Astrocyte of the spinal cord (primary cell): ENCODE data around the gene PADI3.

Experiments
- DNase-seq: peaks from one replicate; pipeline ENCODE4 v3.0.0; 2011; ENCODE audit warnings: low read depth, low spot score
- H3K4me3 ChIP-seq: 2 replicates; pipeline ENCODE4 v1.5.1; 2011; ENCODE audit warnings: low read depth, mild to moderate bottlenecking, low read length, moderate library complexity
- CTCF ChIP-seq: IDR thresholded peaks from 2 replicates; pipeline ENCODE4 v1.5.1; 2012; ENCODE audit warnings: low read depth, mild to moderate bottlenecking, low read length, inconsistent platforms
- in situ Hi-C: cut with HindIII; loops from 2 replicates; pipeline ENCODE4 v1.10.0; 2017; ENCODE audit warnings: low sequenced_read_pairs

The PADI3 gene

GRCh38 chr1:17214876-17215544 is 33.9 kb upstream of the PADI3 start:
- H3K4me3 ChIP-seq: no peak overlapping the region
- in situ Hi-C loops: no loop called here
- TF ChIP-seq CTCF: no peak
- no peak for DNase-seq

GRCh38 chr1:17215545-17215890 is 33.4 kb upstream of the PADI3 start:
- DNase-seq: peak; percentile 39
- TF ChIP-seq CTCF: no peak
- H3K4me3 ChIP-seq: no peak overlapping the region
- in situ Hi-C loops: no loop called here

- H3K4me3 ChIP-seq: no peak overlapping the region
- DNase-seq: no peak
- in situ Hi-C loops: no loop called here
- no peak for TF ChIP-seq CTCF
Observed at GRCh38 chr1:17216078-17216477, 32.8 kb upstream of the PADI3 start.

- TF ChIP-seq CTCF: no peak
- DNase-seq: no peak
- in situ Hi-C loops: no loop called here
- H3K4me3 ChIP-seq: no peak overlapping the region
Observed at GRCh38 chr1:17217607-17218006, 31.3 kb upstream of the PADI3 start.

GRCh38 chr1:17218939-17219338 is 30.0 kb upstream of the PADI3 start:
- TF ChIP-seq CTCF: no peak
- in situ Hi-C loops: no loop called here
- DNase-seq: no peak
- H3K4me3 ChIP-seq: no peak overlapping the region

GRCh38 chr1:17220287-17220686 is 28.6 kb upstream of the PADI3 start:
- DNase-seq: no peak
- TF ChIP-seq CTCF: no peak
- H3K4me3 ChIP-seq: no peak overlapping the region
- in situ Hi-C loops: no loop called here

- no peak for DNase-seq
- H3K4me3 ChIP-seq: no peak overlapping the region
- in situ Hi-C loops: no loop called here
- TF ChIP-seq CTCF: no peak
Observed at GRCh38 chr1:17222557-17222956, 26.3 kb upstream of the PADI3 start.
